ENCODE measurements around the gene ADAMTS9. TPM values are rescaled to one million over a fixed set of nuclear protein-coding genes. Genes with fewer than 3 reads are reported as not detected.

ADAMTS9 gene
- total and polyA plus RNA-seq, 2 donors (not counting 3 experiments of a cell fraction or from before 2014, with no cell fraction given): 6.5 to 23.9 TPM

DNA sequence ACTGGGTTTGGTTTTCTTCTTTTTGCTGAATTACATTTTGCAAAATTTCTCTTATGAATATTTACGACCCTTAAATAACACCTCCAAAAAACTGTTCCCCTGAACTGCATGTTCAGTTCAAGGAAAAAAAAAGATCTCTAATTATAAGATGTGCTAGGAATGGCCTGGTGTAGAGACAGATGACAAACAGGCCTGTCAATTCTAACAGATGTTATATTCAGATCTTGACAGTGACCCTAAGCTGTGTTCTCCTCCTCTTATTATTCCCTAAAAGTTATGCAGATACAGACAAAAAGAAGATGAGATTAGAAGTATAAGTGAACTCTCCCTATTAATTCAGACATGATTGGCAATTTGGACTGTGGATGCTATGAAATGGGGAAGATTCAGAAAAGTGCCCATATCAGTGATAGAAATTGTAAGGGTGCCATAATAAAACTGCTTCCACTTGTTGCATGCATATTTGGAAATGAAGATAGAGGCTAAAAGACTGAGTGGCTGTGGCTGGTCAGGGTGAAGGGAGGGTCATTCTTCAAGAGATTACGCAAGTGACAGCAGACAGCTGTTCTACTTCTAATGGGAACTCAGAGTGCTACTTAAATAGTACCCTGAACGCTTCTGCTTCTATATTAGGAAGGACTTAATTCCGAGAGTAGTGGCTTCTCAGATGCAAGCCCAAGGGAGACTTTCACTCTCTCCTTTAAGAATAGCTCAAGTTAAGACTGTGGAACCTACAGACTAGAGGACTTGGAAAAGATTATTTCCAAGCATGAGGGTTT is 75.5 kb downstream of the ADAMTS9 start:
- Histone ChIP-seq H3K9me1 (replicated peaks; ENCODE audit: control insufficient read depth, extremely low read depth, insufficient read depth, low read length) (no peaks in the 10 kb centered on the region), H3K9ac (replicated peaks; ENCODE audit: extremely low read depth, insufficient read depth, low read length) (no peak overlapping the region), H3K4me2 (ENCODE audit: insufficient read depth, low read length) (no peak overlapping the region), H3K4me1 (ENCODE audit: control insufficient read depth, extremely low read depth, insufficient read depth, low read length) (peaks cover 16% of the 10 kb centered on the region), H4K20me1 (replicated peaks; ENCODE audit: control insufficient read depth, extremely low read depth, insufficient read depth, low read length) (no peaks in the 10 kb centered on the region), H3K27me3 (ENCODE audit: control insufficient read depth in 2 of 2, insufficient read depth in 2 of 2, low read length in 2 of 2) (no peaks in the 10 kb centered on the region), H2AFZ (ENCODE audit: low read depth, low read length) (no peak overlapping the region), H3K79me2 (ENCODE audit: control insufficient read depth, insufficient read depth, low read length) (no peaks in the 10 kb centered on the region), H3K4me3 (replicated peaks in 1 of 3; ENCODE audit: insufficient read depth in 1 of 3, low read depth in 1 of 3, low read length in 3 of 3) (no peak overlapping the region), H3K27ac (ENCODE audit: insufficient read depth, low read depth, low read length) (no peak overlapping the region), H3K36me3 (ENCODE audit: control insufficient read depth in 2 of 2, extremely low read depth in 1 of 2, insufficient read depth in 2 of 2, low read length in 2 of 2) (peaks cover 0 to 7% of the 10 kb centered on the region in 2 experiments), H3K9me3 (replicated peaks; ENCODE audit: control insufficient read depth, insufficient read depth, low read length) (no peaks in the 10 kb centered on the region)
- DNase-seq (ENCODE audit: low read depth, low spot score) (no peak), FAIRE-seq (no peak)
- intact Hi-C loops (cut with micrococcal nuclease): loop anchor here (10.0 kb wide), 1 partner anchor 383 kb away; no protein-coding TSS in a partner anchor
- ChIA-PET CTCF (interaction anchor here (1.0 to 1.3 kb wide), 2 partner anchors 29 to 57 kb away, joined by 3 read pairs; no protein-coding TSS in a partner anchor), POLR2A (no interaction called here)
- no TSS peak for BruUV-seq (replicated peaks)
- TF ChIP-seq MYC (IDR thresholded peaks at IDR 0.05; ENCODE audit: low read depth, low read length): no peak
- TF ChIP-seq JUN (IDR thresholded peaks at IDR 0.05; ENCODE audit: borderline replicate concordance, insufficient read depth, insufficient read length, low read depth): no peak
- no peak for TF ChIP-seq CTCF (IDR thresholded peaks at IDR 0.05; ENCODE audit: extremely low read depth in 1 of 2, insufficient read depth in 1 of 2, low read depth in 1 of 2, low read length in 2 of 2)
- TF ChIP-seq EZH2 (IDR thresholded peaks at IDR 0.05; ENCODE audit: borderline replicate concordance, low read depth, low read length, severe bottlenecking): no peak
- TF ChIP-seq POLR2A (IDR thresholded peaks at IDR 0.05; ENCODE audit: low read depth, low read length): no peak
- TF ChIP-seq, protein P1, sequence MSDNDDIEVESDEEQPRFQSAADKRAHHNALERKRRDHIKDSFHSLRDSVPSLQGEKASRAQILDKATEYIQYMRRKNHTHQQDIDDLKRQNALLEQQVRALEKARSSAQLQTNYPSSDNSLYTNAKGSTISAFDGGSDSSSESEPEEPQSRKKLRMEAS (IDR thresholded peaks at IDR 0.05; ENCODE audit: insufficient read depth, insufficient read length): no peak
- no peak for TF ChIP-seq GATA2 (IDR thresholded peaks at IDR 0.05; ENCODE audit: insufficient read depth, insufficient read length, low read depth, low read length)
- no peak for TF ChIP-seq POLR2AphosphoS5 (IDR thresholded peaks at IDR 0.05; ENCODE audit: insufficient read depth, low read depth, low read length)
- no peak for TF ChIP-seq FOS (IDR thresholded peaks at IDR 0.05; ENCODE audit: borderline replicate concordance, insufficient read depth, low read length)
- dilution Hi-C loops (cut with MboI; ENCODE audit: extremely low pct_ligation_motif_present, low sequenced_read_pairs): no loop called here
